Measurements from ENCODE around the gene WNT8B. TPM values are rescaled to one million over a fixed set of nuclear protein-coding genes. Genes with fewer than 3 reads are reported as not detected.
A peak's percentile ranks its signal among the peaks of the same experiment; 100 is the strongest.

The WNT8B gene
- polyA plus RNA-seq, 1 experiment: not detected

DNA sequence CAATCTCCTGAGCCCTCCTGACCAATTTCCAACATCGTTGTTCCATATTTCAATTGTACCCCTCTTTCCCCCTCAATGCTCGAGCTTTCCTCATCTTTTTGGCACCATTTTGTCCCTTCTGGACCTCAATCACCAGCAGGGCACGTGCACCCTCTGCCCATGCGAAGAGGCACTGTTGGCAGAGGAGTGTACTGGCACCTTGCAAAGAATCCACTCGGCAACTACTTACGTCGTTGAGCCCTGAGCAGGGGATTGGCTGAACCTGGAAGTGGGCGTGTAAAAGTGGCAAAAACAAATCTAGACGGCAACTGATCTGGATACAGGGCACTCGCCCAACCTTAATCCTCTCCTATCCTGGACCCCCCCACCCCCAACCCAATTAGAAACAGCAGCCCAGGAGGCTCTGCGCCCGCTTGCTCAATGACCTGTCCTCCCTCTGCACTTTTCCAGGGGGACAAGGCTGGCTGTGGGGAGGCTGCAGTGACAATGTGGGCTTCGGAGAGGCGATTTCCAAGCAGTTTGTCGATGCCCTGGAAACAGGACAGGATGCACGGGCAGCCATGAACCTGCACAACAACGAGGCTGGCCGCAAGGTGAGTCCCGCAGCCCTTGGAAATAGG, 18.8 kb downstream of the WNT8B start:
- H3K27ac ChIP-seq (ENCODE audit: low read depth, low read length): no peak overlapping the region
- H3K4me3 ChIP-seq (ENCODE audit: low read depth, low read length): peak overlapping the region; percentile 53
- POLR2A ChIA-PET: no interaction called here
- TF ChIP-seq, protein P1, sequence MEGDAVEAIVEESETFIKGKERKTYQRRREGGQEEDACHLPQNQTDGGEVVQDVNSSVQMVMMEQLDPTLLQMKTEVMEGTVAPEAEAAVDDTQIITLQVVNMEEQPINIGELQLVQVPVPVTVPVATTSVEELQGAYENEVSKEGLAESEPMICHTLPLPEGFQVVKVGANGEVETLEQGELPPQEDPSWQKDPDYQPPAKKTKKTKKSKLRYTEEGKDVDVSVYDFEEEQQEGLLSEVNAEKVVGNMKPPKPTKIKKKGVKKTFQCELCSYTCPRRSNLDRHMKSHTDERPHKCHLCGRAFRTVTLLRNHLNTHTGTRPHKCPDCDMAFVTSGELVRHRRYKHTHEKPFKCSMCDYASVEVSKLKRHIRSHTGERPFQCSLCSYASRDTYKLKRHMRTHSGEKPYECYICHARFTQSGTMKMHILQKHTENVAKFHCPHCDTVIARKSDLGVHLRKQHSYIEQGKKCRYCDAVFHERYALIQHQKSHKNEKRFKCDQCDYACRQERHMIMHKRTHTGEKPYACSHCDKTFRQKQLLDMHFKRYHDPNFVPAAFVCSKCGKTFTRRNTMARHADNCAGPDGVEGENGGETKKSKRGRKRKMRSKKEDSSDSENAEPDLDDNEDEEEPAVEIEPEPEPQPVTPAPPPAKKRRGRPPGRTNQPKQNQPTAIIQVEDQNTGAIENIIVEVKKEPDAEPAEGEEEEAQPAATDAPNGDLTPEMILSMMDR (IDR thresholded peaks at IDR 0.05; ENCODE audit: low read depth, low read length): no peak
- no peaks in the 10 kb centered on the region for H3K9me3 ChIP-seq (ENCODE audit: control insufficient read depth, insufficient read depth, low read length)
- H3K27me3 ChIP-seq (ENCODE audit: control insufficient read depth, insufficient read depth, low read length): peaks cover 67% of the 10 kb centered on the region
- CTCF ChIA-PET: interaction anchor here (0.7 to 5.1 kb wide), 15 partner anchors 9 to 397 kb away, joined by 3 to 52 read pairs (median 7); partner anchors contain the start of gene HIF1AN
- DNase-seq (ENCODE audit: low read depth, low spot score): peak; percentile 59

DNA sequence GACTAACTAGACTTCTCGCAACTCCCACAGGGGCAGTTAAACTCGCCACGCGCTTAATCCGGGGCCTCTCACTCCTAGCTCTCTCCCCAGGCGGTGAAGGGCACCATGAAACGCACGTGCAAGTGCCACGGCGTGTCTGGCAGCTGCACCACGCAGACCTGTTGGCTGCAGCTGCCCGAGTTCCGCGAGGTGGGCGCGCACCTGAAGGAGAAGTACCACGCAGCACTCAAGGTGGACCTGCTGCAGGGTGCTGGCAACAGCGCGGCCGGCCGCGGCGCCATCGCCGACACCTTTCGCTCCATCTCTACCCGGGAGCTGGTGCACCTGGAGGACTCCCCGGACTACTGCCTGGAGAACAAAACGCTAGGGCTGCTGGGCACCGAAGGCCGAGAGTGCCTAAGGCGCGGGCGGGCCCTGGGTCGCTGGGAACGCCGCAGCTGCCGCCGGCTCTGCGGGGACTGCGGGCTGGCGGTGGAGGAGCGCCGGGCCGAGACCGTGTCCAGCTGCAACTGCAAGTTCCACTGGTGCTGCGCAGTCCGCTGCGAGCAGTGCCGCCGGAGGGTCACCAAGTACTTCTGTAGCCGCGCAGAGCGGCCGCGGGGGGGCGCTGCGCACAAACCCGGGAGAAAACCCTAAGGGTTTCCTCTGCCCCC, 19.5 kb downstream of the WNT8B start:
- Histone ChIP-seq H3K9me3 (ENCODE audit: control insufficient read depth, insufficient read depth, low read length) (no peaks in the 10 kb centered on the region), H3K27me3 (ENCODE audit: control insufficient read depth, insufficient read depth, low read length) (peaks cover 67% of the 10 kb centered on the region), H3K4me3 (ENCODE audit: low read depth, low read length) (peak overlapping the region; percentile 53), H3K27ac (ENCODE audit: low read depth, low read length) (no peak overlapping the region)
- DNase-seq (ENCODE audit: low read depth, low spot score): peak; percentile 13
- CTCF ChIA-PET: interaction anchor here (0.5 to 5.1 kb wide), 19 partner anchors 8 to 401 kb away, joined by 3 to 52 read pairs (median 5); partner anchors contain the start of gene HIF1AN
- POLR2A ChIA-PET: no interaction called here
- TF ChIP-seq, protein P1 (IDR thresholded peaks at IDR 0.05; ENCODE audit: low read depth, low read length): peak; percentile 75

DNA sequence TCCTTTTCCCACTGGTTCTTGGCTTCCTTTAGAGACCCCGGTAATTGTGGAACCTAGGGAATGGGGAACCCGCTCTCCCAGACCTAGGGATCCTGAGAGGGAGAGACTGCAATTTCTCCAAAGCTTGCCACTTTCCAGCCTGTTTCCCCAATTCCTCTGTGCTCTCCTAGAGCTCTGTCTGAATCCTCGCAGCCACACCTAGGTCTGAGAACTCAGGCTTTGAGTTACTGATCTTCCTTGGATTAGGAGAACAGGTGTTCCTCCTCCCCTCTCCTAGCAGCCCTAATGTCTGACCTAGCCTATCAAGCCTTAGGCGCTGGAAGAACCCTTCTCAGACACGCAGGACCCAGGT, 20.0 kb downstream of the WNT8B start:
- ChIA-PET POLR2A (no interaction called here), CTCF (interaction anchor here (0.6 to 5.1 kb wide), 21 partner anchors 8 to 400 kb away, joined by 3 to 52 read pairs (median 5); partner anchors contain the start of gene HIF1AN)
- TF ChIP-seq, protein P1 (IDR thresholded peaks at IDR 0.05; ENCODE audit: low read depth, low read length): no peak
- H3K4me3 ChIP-seq (ENCODE audit: low read depth, low read length): peak overlapping the region; percentile 53
- DNase-seq (ENCODE audit: low read depth, low spot score): no peak
- no peaks in the 10 kb centered on the region for H3K9me3 ChIP-seq (ENCODE audit: control insufficient read depth, insufficient read depth, low read length)
- peaks cover 67% of the 10 kb centered on the region for H3K27me3 ChIP-seq (ENCODE audit: control insufficient read depth, insufficient read depth, low read length)
- H3K27ac ChIP-seq (ENCODE audit: low read depth, low read length): no peak overlapping the region

DNA sequence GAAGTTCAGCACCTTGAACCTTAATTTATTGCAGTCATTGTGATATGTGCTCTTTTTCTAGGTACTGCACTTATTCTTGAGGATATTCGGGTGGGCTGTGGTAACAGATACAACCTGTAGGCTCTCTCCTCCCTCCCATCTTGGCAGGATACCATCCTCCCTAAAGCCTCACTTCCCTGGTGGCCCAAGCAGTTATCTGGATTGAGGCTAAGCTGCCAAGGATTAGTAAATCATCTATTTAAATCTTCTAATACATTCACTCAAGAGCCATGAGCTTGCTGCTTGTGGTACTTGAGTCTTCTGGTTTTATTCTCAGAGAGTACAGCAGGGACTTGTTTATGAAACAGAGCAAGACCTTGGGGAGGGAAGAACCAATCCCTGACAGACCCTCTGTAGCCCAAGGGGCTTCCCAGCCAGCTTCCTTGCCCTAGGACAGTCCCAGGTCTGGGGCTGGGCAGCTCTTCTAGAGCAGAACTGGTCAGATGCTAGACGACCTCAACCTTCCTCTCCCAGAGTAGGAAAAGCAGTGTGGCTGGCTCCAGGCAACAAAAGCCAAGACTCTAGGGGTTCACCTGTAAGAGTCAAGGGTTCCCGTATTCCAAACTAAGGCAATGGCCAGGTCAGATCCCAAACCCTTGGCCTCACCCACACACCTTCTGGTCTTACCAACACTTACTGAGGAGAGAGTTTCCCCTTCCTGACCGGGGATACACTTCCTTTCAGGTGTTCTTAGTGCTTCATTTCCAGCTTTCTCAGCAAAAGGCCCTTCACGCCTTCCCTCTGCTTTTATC, 21.3 kb downstream of the WNT8B start:
- no peak overlapping the region for H3K4me3 ChIP-seq (ENCODE audit: low read depth, low read length)
- no peak overlapping the region for H3K27ac ChIP-seq (ENCODE audit: low read depth, low read length)
- ChIA-PET CTCF (interaction anchor here (1.1 to 5.1 kb wide), 9 partner anchors 12 to 394 kb away, joined by 3 to 52 read pairs (median 15); no protein-coding TSS in a partner anchor), POLR2A (no interaction called here)
- no peak for DNase-seq (ENCODE audit: low read depth, low spot score)
- H3K27me3 ChIP-seq (ENCODE audit: control insufficient read depth, insufficient read depth, low read length): peaks cover 61% of the 10 kb centered on the region
- TF ChIP-seq, protein P1 (IDR thresholded peaks at IDR 0.05; ENCODE audit: low read depth, low read length): no peak
- H3K9me3 ChIP-seq (ENCODE audit: control insufficient read depth, insufficient read depth, low read length): no peaks in the 10 kb centered on the region

Measured in AG04450 (cell line).